Activated T-cell treated with anti-CD3 and anti-CD28 coated beads, Interleukin-2, amount 50 U/mL, for 24 hours (primary cell): Measurements from ENCODE around the gene CDC42BPB.

ENCODE experiments used
- DNase-seq: peaks from one replicate; pipeline ENCODE4 v3.0.0-alpha.2; 2020
- H3K27ac Mint-ChIP-seq: 2 replicates; pipeline ENCODE4 v1.8.0; 2020; ENCODE audit warnings: mild to moderate bottlenecking, mixed read lengths
- H3K27me3 Mint-ChIP-seq: 2 replicates; pipeline ENCODE4 v1.8.0; 2020; ENCODE audit warnings: mixed read lengths
- H3K36me3 Mint-ChIP-seq: 2 replicates; pipeline ENCODE4 v1.8.0; 2020; ENCODE audit warnings: low read depth, mixed read lengths
- H3K4me1 Mint-ChIP-seq: 2 replicates; pipeline ENCODE4 v1.8.0; 2020; ENCODE audit warnings: low read depth, mixed read lengths
- H3K4me3 Mint-ChIP-seq: 2 replicates; pipeline ENCODE4 v1.8.0; 2020; ENCODE audit warnings: mild to moderate bottlenecking, moderate library complexity, mixed read lengths
- H3K9me3 Mint-ChIP-seq: 2 replicates; pipeline ENCODE4 v1.8.0; 2020; ENCODE audit warnings: mixed read lengths

Gene CDC42BPB

GRCh38 chr14:103086771-103087342 is 29.5 kb upstream of the CDC42BPB start:
- H3K36me3 Mint-ChIP-seq, result no peaks in the 10 kb centered on the region
- peaks cover 6% of the 10 kb centered on the region for H3K4me1 Mint-ChIP-seq
- DNase-seq, result no peak
- H3K27ac Mint-ChIP-seq, result no peak overlapping the region
- no peaks in the 10 kb centered on the region for H3K9me3 Mint-ChIP-seq
- H3K27me3 Mint-ChIP-seq, result peaks cover 32% of the 10 kb centered on the region
- H3K4me3 Mint-ChIP-seq, result no peak overlapping the region

GRCh38 chr14:103085106-103086091 is 28.1 kb upstream of the CDC42BPB start:
- no peak for DNase-seq
- Mint-ChIP-seq H3K27ac (no peak overlapping the region), H3K27me3 (peaks cover 27% of the 10 kb centered on the region), H3K36me3 (no peaks in the 10 kb centered on the region), H3K4me1 (no peaks in the 10 kb centered on the region), H3K4me3 (no peak overlapping the region), H3K9me3 (no peaks in the 10 kb centered on the region)

GRCh38 chr14:103084021-103084919 is 26.9 kb upstream of the CDC42BPB start, which contains the start of gene LBHD2:
LBHD2 (plus strand) TSS chr14:103084210; CDS start chr14:103086013, 1,803 bp downstream.
- H3K27me3 Mint-ChIP-seq, result peaks cover 27% of the 10 kb centered on the region
- H3K4me1 Mint-ChIP-seq, result no peaks in the 10 kb centered on the region
- H3K27ac Mint-ChIP-seq, result no peak within 1 kb of the TSS
- DNase-seq, result no peak
- H3K9me3 Mint-ChIP-seq, result no peaks in the 10 kb centered on the region
- no peak within 1 kb of the TSS for H3K4me3 Mint-ChIP-seq
- H3K36me3 Mint-ChIP-seq, result no peaks in the 10 kb centered on the region

GRCh38 chr14:103081951-103082350 is 24.6 kb upstream of the CDC42BPB start:
- no peak overlapping the region for H3K27ac Mint-ChIP-seq
- peaks cover 22% of the 10 kb centered on the region for H3K27me3 Mint-ChIP-seq
- no peak for DNase-seq
- no peaks in the 10 kb centered on the region for H3K36me3 Mint-ChIP-seq
- H3K4me3 Mint-ChIP-seq, result no peak overlapping the region
- H3K4me1 Mint-ChIP-seq, result no peaks in the 10 kb centered on the region
- H3K9me3 Mint-ChIP-seq, result no peaks in the 10 kb centered on the region

- no peak for DNase-seq
- Mint-ChIP-seq H3K9me3 (no peaks in the 10 kb centered on the region), H3K27ac (no peak overlapping the region), H3K36me3 (no peaks in the 10 kb centered on the region), H3K27me3 (peaks cover 8% of the 10 kb centered on the region), H3K4me1 (peaks cover 1% of the 10 kb centered on the region), H3K4me3 (no peak overlapping the region)
Measured at GRCh38 chr14:103078860-103079587, 21.7 kb upstream of the CDC42BPB start.

- H3K27me3 Mint-ChIP-seq, result peaks cover 5% of the 10 kb centered on the region
- H3K4me3 Mint-ChIP-seq, result no peak overlapping the region
- H3K36me3 Mint-ChIP-seq, result no peaks in the 10 kb centered on the region
- H3K27ac Mint-ChIP-seq, result no peak overlapping the region
- peaks cover 1% of the 10 kb centered on the region for H3K4me1 Mint-ChIP-seq
- no peaks in the 10 kb centered on the region for H3K9me3 Mint-ChIP-seq
- DNase-seq, result peak; percentile 74
Measured at GRCh38 chr14:103078420-103078749, 21.0 kb upstream of the CDC42BPB start.

- Mint-ChIP-seq H3K36me3 (no peaks in the 10 kb centered on the region), H3K27me3 (peaks cover 5% of the 10 kb centered on the region), H3K9me3 (no peaks in the 10 kb centered on the region), H3K4me1 (peaks cover 1% of the 10 kb centered on the region), H3K4me3 (no peak overlapping the region), H3K27ac (no peak overlapping the region)
- DNase-seq, result peak; percentile 46
Measured at GRCh38 chr14:103074729-103075367, 17.5 kb upstream of the CDC42BPB start.

GRCh38 chr14:103073876-103074728 is 16.8 kb upstream of the CDC42BPB start:
- Mint-ChIP-seq H3K27me3 (peaks cover 5% of the 10 kb centered on the region), H3K36me3 (no peaks in the 10 kb centered on the region), H3K4me1 (peaks cover 1% of the 10 kb centered on the region)

GRCh38 chr14:103073367-103073875 is 16.1 kb upstream of the CDC42BPB start:
- Mint-ChIP-seq H3K4me3 (no peak overlapping the region), H3K9me3 (no peaks in the 10 kb centered on the region), H3K36me3 (no peaks in the 10 kb centered on the region), H3K27ac (no peak overlapping the region), H3K27me3 (peaks cover 8% of the 10 kb centered on the region), H3K4me1 (peaks cover 1% of the 10 kb centered on the region)
- no peak for DNase-seq

More at GRCh38 chr14:103073876-103074728, 16.8 kb upstream of the CDC42BPB start:
- no peak for DNase-seq
- H3K4me3 Mint-ChIP-seq, result no peak overlapping the region
- H3K9me3 Mint-ChIP-seq, result no peaks in the 10 kb centered on the region
- no peak overlapping the region for H3K27ac Mint-ChIP-seq

- no peaks in the 10 kb centered on the region for H3K9me3 Mint-ChIP-seq
- no peak for DNase-seq
- H3K4me3 Mint-ChIP-seq, result no peak overlapping the region
Measured at GRCh38 chr14:103072595-103073366, 15.4 kb upstream of the CDC42BPB start.

GRCh38 chr14:103071544-103072251 is 14.3 kb upstream of the CDC42BPB start:
- H3K4me3 Mint-ChIP-seq, result no peak overlapping the region
- no peaks in the 10 kb centered on the region for H3K9me3 Mint-ChIP-seq
- DNase-seq, result no peak
- no peaks in the 10 kb centered on the region for H3K36me3 Mint-ChIP-seq
- H3K27me3 Mint-ChIP-seq, result peaks cover 8% of the 10 kb centered on the region
- H3K4me1 Mint-ChIP-seq, result peaks cover 1% of the 10 kb centered on the region
- no peak overlapping the region for H3K27ac Mint-ChIP-seq

More at GRCh38 chr14:103072595-103073366, 15.4 kb upstream of the CDC42BPB start:
- H3K4me1 Mint-ChIP-seq, result peaks cover 1% of the 10 kb centered on the region
- H3K27me3 Mint-ChIP-seq, result peaks cover 8% of the 10 kb centered on the region
- H3K27ac Mint-ChIP-seq, result no peak overlapping the region
- H3K36me3 Mint-ChIP-seq, result no peaks in the 10 kb centered on the region
